Panc1 (cell line): ENCODE results near the gene SETDB2. TPM values are rescaled to one million over a fixed set of nuclear protein-coding genes. Genes with fewer than 3 reads are reported as not detected.

Experiments
- ATAC-seq: fragments of 200-7000 bp; cut with Tn5 transposase; 2 replicates; pipeline ENCODE4 v1.9.1; 2020; ENCODE audit warnings: mild to moderate bottlenecking, moderate library complexity
- BruUV-seq: library from RNA; stranded (reverse); fragments of 400-500 nt; replicated peaks from 2 replicates; lab custom pipeline; 2021; lab: Mats Ljungman, UMichigan
- CTCF ChIA-PET: fragments of 300-600 bp; sonication (Branson Sonifier 250); formaldehyde crosslinking; loops from one replicate; lab custom pipeline; 2022; ENCODE audit warnings: antibody characterized with exemption; lab: Charles Lee
- POLR2A ChIA-PET: fragments of 300-600 bp; sonication (Branson Sonifier 250); formaldehyde crosslinking; loops from one replicate; lab custom pipeline; 2022; ENCODE audit warnings: antibody characterized with exemption; lab: Charles Lee
- DNase-seq: peaks from one replicate; pipeline ENCODE4 v3.0.0-alpha.2; 2010; ENCODE audit warnings: low read depth, low spot score
- H3K27ac ChIP-seq: 2 replicates; pipeline ENCODE4 v1.5.1; 2011; ENCODE audit warnings: mild to moderate bottlenecking, low read length, inconsistent platforms
- H3K27me3 ChIP-seq: fragments of 200-500 bp; sonication (Bioruptor generic); 2 replicates; pipeline ENCODE4 v1.6.0; 2014; ENCODE audit warnings: low read length, inconsistent platforms; ENCODE audit not compliant: control insufficient read depth, insufficient read depth
- H3K36me3 ChIP-seq: fragments of 200-500 bp; sonication (Bioruptor generic); 2 replicates; pipeline ENCODE4 v1.5.1; 2014; ENCODE audit warnings: inconsistent platforms, mild to moderate bottlenecking, low read length, moderate library complexity; ENCODE audit not compliant: control insufficient read depth, insufficient read depth
- H3K4me1 ChIP-seq: 2 replicates; pipeline ENCODE4 v1.5.1; 2011; ENCODE audit warnings: inconsistent platforms, mild to moderate bottlenecking, low read length, moderate library complexity; ENCODE audit not compliant: control insufficient read depth, insufficient read depth
- H3K4me3 ChIP-seq, 2 experiments: 2 replicates each; pipeline ENCODE4 v1.5.1; 2011 to 2012; ENCODE audit warnings: low read depth in 2 of 2, low read length in 2 of 2, mild to moderate bottlenecking in 2 of 2, inconsistent platforms in 1 of 2, moderate library complexity in 1 of 2
- H3K9me3 ChIP-seq: fragments of 200-500 bp; sonication (Bioruptor generic); 2 replicates; pipeline ENCODE4 v1.5.1; 2014; ENCODE audit warnings: low read depth, mild to moderate bottlenecking, inconsistent platforms, low read length, moderate library complexity; ENCODE audit not compliant: control insufficient read depth, insufficient read depth
- POLR2AphosphoS5 ChIP-seq: IDR thresholded peaks from 2 replicates; pipeline ENCODE4 v1.6.1; 2012; ENCODE audit warnings: mild to moderate bottlenecking, low read depth, low read length, moderate library complexity
- REST ChIP-seq, 2 experiments: IDR thresholded peaks; 2 replicates each; pipeline ENCODE4 v1.6.1; 2011 to 2012; ENCODE audit warnings: low read depth in 2 of 2, control low read depth in 1 of 2, low read length in 1 of 2, mild to moderate bottlenecking in 1 of 2, moderate library complexity in 1 of 2; ENCODE audit not compliant: insufficient read depth in 1 of 2
- SIN3A ChIP-seq: IDR thresholded peaks from 2 replicates; pipeline ENCODE4 v1.6.1; 2012; ENCODE audit warnings: low read depth, mild to moderate bottlenecking, low read length, moderate library complexity, borderline replicate concordance; ENCODE audit not compliant: insufficient read depth
- TCF7L2 ChIP-seq: IDR thresholded peaks from 2 replicates; pipeline ENCODE4 v1.6.1; 2011; ENCODE audit warnings: mild to moderate bottlenecking, low read depth, low read length, inconsistent platforms
- in situ Hi-C: cut with HindIII; loops from 2 replicates; pipeline ENCODE4 v1.10.0; 2016; ENCODE audit warnings: low sequenced_read_pairs, low pct_unique_long_range_greater_than_20kb
- intact Hi-C: fragments of 100-400 bp; cut with micrococcal nuclease; formaldehyde crosslinking; loops from one replicate; pipeline ENCODE4 v1.10.0; 2022; ENCODE audit not compliant: unreplicated experiment
- total RNA-seq: library from RNA; stranded (reverse); gene quantifications from one replicate; pipeline ENCODE4 v1.2.1, GENCODE V29; 2021; ENCODE audit not compliant: unreplicated experiment
- TF ChIP-seq, protein P1 (sequence below): fragments of 450-650 bp; IDR thresholded peaks from 2 replicates; pipeline ENCODE4 v1.5.1; 2017; ENCODE audit warnings: mild to moderate bottlenecking

Gene SETDB2
- total RNA-seq, 1 experiment from 2014 or later, result 6.1 TPM

DNA sequence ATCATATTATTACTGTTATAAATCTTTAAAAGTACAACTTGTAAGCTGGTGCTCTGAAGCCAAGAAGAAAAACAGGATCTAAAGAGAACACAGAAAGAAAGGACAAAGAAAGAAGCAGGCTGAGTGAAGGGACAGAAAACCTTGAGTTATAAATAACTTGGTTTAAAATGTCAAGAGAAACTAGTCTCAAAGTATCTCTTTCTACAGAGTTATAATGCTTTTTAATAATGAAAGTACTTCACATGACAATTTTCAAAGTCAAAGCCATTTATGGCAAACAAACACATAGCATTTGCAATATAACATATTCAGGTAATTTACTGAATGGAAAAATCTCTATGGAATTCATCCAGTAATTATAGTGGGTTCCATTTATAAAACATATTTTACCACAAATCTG is 33.6 kb upstream of the SETDB2 start:
- no peak for TF ChIP-seq TCF7L2
- TF ChIP-seq, protein P1, sequence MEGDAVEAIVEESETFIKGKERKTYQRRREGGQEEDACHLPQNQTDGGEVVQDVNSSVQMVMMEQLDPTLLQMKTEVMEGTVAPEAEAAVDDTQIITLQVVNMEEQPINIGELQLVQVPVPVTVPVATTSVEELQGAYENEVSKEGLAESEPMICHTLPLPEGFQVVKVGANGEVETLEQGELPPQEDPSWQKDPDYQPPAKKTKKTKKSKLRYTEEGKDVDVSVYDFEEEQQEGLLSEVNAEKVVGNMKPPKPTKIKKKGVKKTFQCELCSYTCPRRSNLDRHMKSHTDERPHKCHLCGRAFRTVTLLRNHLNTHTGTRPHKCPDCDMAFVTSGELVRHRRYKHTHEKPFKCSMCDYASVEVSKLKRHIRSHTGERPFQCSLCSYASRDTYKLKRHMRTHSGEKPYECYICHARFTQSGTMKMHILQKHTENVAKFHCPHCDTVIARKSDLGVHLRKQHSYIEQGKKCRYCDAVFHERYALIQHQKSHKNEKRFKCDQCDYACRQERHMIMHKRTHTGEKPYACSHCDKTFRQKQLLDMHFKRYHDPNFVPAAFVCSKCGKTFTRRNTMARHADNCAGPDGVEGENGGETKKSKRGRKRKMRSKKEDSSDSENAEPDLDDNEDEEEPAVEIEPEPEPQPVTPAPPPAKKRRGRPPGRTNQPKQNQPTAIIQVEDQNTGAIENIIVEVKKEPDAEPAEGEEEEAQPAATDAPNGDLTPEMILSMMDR, result no peak
- no peak for TF ChIP-seq POLR2AphosphoS5
- no peak for TF ChIP-seq SIN3A
- no peak for TF ChIP-seq REST (IDR thresholded peaks at IDR 0.05; ENCODE audit: insufficient read depth in 1 of 2, low read depth in 2 of 2, low read length in 1 of 2)
- ATAC-seq (no peak), DNase-seq (no peak)
- intact Hi-C loops (no loop called here), in situ Hi-C loops (no loop called here)
- Histone ChIP-seq H3K4me3 (no peak overlapping the region), H3K9me3 (no peaks in the 10 kb centered on the region), H3K36me3 (no peaks in the 10 kb centered on the region), H3K4me1 (no peaks in the 10 kb centered on the region), H3K27ac (no peak overlapping the region), H3K27me3 (no peaks in the 10 kb centered on the region)
- ChIA-PET CTCF (no interaction called here), POLR2A (no interaction called here)
- BruUV-seq, result no TSS peak

- ChIA-PET CTCF (interaction anchor here (0.7 kb wide), 1 partner anchor 388 kb away, joined by 3 read pairs; no protein-coding TSS in a partner anchor), POLR2A (no interaction called here)
- TF ChIP-seq TCF7L2 (no peak), REST (IDR thresholded peaks at IDR 0.05; ENCODE audit: insufficient read depth in 1 of 2, low read depth in 2 of 2, low read length in 1 of 2) (no peak), SIN3A (no peak), POLR2AphosphoS5 (no peak)
- TF ChIP-seq, protein P1, result no peak
These were observed 32.7 kb upstream of the SETDB2 start for GRCh38 chr13:49411353-49411752.

More at GRCh38 chr13:49411353-49411752, 32.7 kb upstream of the SETDB2 start:
- Histone ChIP-seq H3K9me3 (no peaks in the 10 kb centered on the region), H3K36me3 (no peaks in the 10 kb centered on the region), H3K4me3 (no peak overlapping the region), H3K4me1 (no peaks in the 10 kb centered on the region), H3K27me3 (no peaks in the 10 kb centered on the region), H3K27ac (no peak overlapping the region)
- DNase-seq, result no peak
- in situ Hi-C loops, result no loop called here
- no peak for ATAC-seq
- no TSS peak for BruUV-seq
- intact Hi-C loops, result no loop called here
